Superior temporal gyrus (tissue), 1 donor: ENCODE results near the gene INSYN1.

Experiments used
- DNase-seq: peaks from one replicate; pipeline ENCODE4 v3.0.0-alpha.2; 2016; ENCODE audit errors: extremely low spot score

INSYN1 gene

DNA sequence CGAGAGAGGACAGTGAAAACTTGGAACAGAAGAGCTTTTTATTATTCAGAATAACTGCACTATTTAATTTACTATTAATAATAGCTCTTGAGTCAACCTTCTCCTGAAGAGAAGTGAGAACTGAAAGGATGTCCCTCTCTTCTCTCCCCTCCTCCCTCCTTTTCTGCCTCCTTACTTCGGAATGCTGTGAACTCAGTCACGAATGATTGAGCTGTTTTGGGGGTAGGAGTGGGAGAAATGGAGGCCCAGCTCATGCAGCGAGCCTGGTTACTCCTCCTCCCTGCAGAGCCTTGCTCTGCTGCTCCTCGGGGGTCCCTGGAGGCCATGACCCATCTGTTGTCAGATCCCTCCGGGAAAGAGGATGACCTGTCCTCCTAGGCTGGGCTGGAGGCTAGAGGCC lies 20.3 kb upstream of the INSYN1 start:
- DNase-seq = no peak

DNA sequence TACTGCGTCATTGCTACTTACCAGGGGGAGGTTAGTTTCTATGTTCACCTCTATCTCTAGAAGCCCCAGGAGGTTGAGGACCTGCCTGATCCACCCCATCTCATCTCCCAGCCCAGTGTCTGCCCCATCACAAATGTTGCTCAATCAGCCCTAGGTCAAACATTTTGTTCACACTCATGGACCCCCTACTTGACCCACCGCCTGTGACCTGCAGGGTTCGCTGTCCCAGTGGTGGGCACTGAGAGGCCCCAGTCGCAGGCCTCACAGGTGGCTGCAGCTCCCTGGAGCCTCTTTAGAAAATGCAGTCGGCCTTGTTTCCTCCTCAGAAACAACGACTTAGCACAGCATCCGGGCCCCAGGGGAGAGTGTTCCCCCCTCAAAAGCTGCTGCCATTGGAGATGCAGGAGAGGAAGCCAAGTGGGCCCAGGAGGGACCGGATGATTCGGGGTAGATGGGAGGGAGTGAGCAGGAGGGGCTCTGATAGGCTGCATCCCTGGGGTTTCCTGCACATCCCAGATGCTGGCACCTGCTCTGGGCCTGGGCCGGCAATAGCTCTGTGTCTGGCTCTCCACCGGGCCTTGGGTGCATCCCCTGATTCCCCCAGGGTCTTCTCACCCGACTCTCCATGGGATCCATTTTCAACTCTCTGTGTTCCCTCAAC lies 18.4 kb upstream of the INSYN1 start:
- DNase-seq = no peak

DNA sequence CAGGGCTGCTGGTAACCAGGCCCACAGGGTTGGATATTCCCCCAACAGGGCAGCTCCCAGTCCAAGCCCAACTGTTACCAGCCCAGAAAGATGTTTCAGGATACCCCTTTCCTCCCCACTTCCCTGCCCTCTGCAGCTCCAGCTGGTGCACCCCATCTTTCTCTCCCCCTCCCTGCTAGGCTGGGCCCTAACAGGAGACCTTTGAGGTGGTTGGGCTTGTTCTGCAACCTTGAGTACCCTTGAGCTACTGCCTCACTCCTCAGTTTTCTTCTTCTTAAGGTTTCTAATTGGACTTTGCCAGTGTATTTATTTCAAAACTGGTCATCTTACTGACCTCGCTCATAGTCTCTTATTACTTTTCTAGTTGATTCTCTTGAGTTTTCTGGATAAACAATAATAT lies 16.9 kb upstream of the INSYN1 start:
- DNase-seq = no peak

DNA sequence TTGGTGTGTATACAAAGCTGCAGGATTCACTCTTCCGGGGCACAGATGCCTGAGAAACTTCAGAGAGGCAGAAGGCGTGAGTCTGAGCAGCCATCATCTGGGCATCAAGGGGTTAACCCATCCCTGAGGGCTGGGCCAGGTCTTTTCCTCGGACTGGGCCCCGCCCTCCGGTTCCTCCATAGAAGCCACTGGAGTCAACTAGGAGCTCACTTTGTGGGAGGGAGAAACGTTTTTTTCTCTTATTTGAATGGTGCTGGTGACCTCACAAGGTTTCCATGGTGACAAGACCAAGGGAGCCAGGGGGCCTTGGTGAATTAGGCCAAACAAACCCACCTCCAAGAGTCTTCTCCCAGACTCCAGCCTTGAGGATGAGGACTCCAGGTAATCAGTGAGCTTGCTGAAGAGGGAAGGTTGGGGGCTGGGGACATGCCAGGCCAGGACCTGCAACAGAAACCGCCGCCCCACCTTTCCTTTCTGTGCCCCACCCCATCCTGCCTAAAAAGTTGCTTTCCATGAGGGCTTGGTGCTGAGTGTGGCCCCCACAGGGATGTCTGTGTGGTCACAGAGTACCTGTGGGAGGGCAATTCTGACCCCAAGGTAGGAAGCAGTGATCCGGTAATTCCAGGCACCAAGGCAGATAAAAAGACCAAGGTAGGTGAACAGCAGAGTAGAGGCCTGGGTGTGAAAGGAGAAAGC lies 14.8 kb upstream of the INSYN1 start:
- DNase-seq = no peak

DNA sequence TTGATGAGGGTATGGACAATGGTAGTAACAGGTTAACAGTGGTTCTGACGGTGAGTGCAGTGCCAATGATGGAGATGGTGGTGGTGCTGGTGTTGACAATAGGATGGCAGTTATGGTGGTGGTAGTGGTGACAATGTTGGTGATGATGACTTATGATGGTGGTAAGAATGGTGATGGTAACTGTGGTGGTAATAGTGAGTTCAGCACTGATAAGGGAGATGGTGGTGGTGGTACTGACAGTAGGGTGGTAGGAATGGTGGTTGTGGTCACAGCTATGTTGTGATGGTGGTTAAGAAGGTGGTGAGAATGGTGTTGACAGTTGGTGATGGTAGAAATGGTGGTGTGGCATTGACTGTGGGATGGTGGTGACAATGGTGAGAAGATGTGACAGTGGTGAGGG lies 13.4 kb upstream of the INSYN1 start:
- no peak for DNase-seq

DNA sequence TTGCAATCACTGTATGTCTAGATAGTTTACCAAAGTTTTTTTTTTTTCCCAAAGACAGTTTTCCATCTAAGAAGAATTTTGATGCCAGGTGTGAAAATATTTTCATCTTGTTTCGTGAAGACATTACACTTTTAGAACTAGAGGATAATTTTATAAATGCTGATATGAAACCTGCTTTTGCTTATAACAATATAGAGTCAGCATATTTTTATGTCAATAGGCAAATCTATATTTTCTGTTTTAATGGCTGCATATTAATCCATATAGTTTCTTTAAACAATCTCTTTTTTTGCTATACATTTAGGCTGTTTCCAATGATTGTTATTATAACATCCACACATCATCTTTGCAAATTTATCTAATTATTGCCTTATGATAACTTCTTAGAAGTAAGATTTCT lies 12.6 kb upstream of the INSYN1 start:
- no peak for DNase-seq

DNA sequence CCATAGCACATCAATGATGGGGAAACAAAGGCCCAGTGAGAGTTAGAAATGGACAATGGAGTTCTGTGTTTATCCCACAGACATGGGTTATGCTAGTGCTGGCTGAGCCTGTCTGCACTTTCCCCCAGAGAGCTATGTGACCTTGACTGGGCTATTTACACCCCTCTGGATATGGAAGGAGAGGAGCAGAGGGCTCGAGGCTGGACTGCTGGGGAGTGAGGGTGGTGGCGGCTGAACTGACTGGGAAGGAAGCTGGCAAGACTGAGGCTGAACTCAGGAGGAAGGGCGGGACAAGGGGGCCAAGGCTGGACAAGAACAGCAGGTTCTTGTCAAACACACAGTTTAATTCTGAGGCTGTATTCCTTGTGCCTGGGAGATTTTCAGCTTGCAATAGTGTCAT lies 10.8 kb upstream of the INSYN1 start:
- DNase-seq = peak; percentile 50

DNA sequence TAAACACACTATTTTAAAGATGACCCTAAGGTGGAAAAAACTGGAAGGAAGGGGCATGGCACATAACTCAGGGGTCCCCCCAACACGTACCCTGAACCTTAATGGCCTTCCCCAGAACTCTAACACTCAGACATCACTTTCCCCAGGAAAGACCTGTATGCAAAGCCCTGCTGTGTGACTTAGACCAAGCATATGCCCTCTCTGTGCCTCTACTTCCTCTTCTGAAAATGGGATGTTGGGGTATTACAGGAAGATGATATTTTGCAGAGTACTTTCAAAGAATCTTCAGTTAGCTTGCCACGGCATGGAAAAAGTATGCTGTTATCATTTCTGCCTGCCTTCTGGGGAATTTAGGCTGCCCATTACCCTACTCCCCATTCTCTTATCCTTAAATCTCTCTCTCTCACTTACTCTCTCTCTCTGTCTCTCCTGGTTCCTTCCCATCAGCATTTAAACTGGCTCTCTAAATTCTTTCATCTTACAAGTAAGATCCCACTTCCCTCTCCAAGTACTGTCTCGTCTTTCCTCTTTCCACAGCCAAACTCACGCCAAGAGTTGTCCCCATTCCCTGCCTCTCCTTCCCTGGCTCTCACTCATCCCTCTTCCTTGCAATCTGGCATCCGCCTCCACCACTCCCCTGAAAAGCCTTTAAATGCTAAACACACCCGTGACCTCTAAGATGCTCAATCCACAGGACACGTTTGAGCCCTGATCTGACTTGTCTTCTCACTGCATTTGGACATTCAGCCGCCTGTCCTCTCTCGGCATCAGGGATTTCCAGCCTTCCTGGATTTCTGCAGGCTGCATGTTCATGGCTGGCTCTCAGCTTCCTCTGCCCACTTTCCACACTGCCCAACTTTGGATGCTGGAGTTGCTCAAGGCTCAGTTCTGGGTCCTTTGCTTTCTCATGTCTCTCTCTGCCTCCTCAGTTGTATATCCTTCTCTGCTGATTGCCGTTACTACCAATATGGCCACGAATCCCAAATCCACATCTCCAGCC lies 7.5 kb upstream of the INSYN1 start:
- no peak for DNase-seq

DNA sequence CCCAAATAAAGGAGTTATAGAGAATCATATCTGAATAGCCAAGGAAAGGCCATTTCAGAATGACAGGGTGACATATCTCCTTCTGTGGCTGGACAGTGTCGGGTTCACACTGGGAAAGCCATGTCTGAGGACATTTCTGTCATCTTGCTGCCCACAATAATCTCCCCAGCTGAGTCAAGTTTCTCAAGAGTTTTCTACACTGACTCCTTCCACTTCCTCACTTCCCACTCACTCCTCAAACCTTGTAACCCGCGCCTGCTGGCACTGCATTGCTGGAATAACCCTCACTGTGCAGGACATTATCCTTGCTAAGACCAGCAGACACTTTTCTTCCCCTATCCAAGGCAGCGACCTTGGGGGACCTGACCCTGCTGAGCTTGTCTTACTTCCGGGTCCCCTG lies 5.3 kb upstream of the INSYN1 start:
- no peak for DNase-seq

DNA sequence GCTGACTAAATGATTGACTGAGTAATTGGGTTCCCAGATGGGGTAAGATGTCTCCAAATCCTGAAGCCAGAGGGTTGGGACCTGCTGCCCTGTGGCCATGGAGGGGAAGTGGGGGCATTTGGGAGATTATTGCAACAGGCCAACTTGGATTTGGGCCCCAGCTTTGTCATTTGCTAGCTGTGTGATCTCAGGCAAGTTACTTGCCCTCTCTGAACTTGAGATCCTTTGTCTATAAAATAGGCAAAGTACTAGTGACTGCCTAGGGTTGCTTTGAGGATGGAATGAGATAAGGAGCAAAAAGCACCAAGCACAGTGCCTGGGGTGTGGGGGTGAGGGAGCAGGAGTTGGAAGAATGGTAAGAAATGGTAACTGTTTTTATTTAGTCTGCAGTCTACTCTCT lies 4.4 kb upstream of the INSYN1 start:
- DNase-seq = no peak

DNA sequence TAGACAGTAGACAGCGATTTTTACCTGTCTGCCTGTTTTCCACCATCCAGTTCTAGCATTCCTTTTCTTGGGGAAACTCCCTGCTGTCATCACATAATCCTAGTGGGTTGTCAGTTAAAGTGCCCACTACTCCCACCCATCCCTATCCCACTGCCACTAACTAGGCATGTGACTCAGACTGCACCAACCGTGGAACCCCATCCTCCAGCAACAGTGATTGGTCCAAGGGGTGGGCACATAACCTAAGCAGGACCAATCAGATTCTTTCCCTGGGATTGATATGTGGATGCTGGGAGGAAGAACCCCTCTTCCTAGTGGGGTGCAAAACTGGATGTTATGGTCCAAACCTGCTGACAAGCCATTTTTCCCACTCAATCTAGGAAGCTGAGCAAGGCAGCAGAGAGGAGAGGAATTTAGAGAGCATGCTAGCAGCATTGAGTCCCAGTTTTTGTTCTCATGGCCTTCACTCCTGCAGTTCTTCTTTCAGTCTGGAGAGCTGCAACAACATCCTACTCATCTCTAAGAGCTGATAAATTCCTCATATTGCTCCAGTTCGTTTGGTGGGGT lies 3.9 kb upstream of the INSYN1 start:
- DNase-seq = no peak

DNA sequence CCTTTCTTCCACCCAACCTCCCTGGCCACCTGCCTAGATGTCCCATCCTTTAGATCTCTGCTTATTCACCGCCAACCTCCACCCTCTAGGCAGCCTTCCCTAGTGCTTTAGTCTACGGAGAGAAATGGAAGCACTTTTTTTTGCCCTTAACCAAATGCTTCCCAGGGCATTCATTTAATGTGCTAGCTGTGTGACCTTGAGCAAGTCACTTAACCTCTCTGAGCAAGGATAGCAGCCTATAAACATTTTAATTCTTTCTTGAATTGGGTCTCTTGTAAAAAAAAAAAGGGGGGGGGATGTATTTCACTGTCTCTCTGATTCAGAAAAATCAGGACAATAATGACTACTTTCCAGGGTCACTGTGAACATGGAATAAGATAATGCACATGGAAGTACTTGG lies 3.2 kb upstream of the INSYN1 start:
- no peak for DNase-seq

DNA sequence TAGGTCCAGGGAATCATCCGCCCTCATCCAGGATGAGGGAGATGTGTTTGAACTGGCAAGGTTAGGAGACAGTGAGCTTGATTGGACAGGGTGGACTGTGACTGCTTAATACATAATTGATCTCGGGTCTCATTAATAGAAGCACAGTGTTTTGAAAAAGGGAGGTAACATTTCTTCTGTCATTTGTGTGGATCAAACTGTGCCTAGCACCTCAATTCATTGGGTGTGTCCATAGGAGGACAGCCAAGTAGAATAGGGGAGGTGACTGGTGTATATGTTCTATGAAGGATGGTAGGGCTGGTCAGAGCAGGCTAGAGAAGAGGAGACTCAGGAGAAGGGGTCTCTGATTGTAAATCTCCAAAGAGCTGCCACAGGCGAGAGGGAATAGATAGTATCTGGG lies 2.8 kb upstream of the INSYN1 start:
- DNase-seq = no peak

DNA sequence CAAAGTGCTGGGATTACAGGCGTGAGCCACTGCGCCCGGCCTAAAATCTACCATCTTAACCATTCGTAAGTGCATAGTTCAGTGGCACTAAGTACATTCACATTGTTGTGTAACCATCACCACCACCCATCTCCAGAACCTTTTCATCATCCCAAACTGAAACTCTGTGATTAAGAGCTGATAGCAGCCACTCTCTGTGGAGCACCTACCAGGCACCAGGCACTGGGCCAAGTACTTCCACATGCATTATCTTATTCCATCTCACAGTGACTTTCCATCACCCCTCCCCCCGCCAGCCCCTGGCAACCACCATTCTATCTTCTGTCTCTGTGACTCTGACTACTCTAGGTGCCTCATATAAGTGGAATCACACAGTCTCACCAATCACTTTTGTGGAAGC lies 2.3 kb upstream of the INSYN1 start:
- DNase-seq = no peak

DNA sequence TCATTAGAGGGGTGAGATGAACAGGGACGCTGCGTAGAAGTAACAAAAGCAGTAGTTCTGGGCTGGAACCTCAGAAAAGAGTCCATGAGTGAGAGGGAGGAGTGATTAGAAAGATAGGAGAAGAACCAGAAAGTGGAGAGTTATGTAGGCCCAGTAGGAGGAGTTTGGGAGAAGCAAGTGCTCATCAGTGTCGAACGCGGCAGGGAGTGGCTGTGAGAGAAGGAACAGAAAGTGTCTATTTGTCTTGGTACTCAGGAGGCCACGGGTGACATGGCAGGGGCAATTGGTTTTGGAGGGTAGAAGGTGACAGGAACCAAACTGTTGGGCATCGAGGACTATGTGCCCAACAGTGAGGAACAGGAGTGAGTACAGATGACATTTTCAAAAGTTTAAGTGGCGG lies 1.3 kb upstream of the INSYN1 start:
- DNase-seq = no peak

DNA sequence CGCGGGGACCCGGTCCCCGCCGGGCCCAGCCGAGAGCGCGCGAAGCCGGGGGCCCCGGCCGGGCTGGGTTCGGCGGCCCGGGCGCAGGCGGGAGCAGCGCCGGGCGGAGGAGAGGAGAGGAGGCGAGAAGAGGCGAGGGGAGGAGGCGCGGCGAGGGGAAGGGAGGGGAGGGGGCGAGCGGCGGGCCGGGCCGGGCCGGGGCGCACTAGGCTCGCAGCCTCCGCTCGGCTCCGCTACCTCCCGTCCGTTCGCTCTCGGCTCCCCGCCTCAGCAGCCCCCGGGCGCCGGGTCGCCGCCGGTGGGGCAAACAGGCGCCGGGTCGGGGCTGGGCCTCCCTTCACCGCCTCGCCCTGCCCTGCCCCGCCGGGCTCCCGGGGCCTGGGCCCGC lies 351 bp downstream of the INSYN1 start:
- DNase-seq = no peak

DNA sequence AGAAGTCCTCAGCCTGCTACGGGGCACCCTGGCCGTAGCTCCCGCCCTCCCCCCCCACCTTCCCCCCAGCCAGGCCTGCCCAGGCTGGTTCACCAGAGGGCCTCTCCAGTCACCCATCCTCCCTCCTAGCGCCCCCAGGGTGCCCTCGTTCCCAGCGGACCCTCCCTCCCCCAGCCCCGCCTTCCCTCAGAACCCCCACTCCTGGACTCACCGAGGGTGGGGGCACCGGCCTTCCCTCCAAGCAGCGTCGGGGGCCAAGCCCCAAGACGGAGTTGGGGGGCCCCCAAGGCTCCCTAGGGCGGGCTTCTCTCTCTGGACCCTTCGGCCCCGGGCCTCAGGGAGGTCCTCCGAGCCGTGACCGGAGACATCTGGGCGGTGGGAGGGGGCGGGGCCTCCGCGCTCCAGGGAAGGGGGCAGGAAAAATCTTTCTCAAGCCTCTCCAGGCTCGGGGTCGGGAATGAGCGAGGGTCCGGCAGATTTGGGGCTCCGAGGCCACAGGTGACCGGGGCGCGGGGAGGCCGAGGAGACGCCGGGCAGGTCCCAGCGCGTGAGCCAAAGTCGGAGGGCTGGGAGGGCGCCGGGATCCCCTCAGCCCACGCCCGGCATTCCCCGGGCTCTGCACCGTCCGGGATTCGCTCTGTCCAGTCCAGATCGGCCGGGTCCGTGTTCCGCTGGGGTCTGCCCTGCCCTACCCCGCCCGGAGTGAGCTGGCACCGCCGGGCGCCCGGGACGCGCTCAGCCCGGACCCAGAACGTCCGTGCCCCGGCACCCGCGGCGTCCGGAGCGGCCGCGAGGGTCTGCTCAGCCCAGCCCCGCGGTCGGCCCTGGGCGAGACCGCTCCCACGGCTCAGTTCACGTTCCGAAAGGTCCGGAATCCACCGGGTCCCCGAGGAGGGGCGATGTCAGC lies 999 bp downstream of the INSYN1 start:
- no peak for DNase-seq

DNA sequence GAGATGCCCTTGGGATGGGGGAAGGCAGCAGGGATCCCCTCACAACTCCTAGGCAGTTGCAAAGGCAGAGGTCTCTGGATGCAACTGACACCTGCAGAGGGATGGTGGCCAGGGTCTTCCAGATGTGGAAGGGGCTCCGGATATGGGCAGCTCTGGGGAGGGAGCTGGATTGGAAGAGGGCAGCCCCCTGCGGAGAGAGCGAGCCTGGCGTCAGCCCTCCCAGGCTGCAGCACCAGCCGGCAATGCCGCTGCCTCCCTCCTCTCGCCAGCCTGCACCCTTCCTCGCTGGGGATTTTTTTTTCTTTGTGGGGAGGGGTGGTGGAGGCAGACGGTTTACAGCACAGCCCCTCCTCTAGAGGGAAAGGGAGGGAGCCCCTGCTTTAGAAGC lies 1.6 kb downstream of the INSYN1 start:
- no peak for DNase-seq

DNA sequence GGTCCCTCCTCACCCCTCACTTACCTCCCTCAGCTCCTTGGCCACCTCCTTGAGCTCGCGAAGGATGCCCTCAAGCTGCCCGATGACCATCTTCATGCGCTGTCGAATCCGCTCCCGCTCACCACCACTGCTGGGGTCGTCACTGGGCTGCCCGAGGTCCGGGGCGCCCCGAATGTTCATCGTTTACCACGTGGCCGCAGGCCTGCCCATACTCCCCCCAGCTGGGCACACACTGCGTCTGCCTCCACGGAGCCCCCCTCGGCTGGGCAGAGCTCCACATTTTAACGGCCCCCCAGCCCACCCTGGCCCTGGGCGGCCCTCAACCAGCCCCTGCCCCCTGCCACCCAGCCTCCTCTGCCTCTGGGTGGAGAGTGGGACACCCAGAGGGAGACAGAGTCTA lies 2.2 kb downstream of the INSYN1 start:
- DNase-seq = no peak

DNA sequence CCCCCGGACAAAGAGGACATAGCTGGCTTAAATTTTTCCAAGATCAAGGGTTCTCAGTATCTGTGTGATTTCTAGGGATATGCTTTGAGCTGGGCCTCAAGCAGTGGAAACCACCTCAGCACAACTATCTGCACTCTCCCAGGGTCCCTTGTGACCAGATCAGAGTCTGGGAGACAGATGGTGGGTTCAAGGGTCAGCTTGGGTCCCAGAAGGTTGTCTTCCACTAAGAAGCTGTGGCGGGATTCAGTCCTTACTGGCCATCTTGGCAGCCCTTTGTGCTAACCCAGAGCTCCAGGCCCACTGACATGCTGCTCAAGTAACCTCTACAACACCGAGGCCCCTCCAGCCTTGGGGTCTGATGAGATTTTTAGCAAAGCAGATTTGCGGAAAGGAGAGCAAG lies 2.7 kb downstream of the INSYN1 start:
- no peak for DNase-seq

DNA sequence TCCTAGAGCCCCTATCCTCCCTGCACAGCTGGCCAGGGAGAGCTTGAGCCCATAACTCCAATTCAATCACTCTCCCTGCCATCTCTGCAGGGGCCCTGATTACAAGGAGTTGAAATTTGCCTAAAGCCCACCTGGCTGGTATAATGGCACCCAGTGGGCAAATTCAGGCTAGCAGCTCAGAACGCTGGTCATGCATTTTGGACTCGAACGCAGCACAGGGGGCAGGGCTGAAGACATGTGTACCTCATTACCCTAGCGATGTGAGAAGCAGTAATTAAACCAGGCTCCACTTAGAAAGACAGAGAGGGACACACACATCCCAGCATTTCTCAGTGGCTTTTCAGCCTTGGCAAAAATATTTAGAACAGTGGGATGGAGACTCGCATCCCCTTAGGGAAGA lies 3.2 kb downstream of the INSYN1 start:
- DNase-seq = no peak
